HG03354 (cell line): ENCODE data around the gene SPR.
"Not testable (repeated sequence)": the region's sequence is repeated elsewhere in the genome, so short reads cannot be mapped to it uniquely, and the experiment has no call there.

Experiments used
- ATAC-seq: cut with Tn5 transposase; IDR thresholded peaks from one replicate; pipeline ENCODE4 v1.9.1; 2021; ENCODE audit warnings: mild to moderate bottlenecking; ENCODE audit not compliant: unreplicated experiment, poor library complexity, severe bottlenecking

Gene SPR

DNA sequence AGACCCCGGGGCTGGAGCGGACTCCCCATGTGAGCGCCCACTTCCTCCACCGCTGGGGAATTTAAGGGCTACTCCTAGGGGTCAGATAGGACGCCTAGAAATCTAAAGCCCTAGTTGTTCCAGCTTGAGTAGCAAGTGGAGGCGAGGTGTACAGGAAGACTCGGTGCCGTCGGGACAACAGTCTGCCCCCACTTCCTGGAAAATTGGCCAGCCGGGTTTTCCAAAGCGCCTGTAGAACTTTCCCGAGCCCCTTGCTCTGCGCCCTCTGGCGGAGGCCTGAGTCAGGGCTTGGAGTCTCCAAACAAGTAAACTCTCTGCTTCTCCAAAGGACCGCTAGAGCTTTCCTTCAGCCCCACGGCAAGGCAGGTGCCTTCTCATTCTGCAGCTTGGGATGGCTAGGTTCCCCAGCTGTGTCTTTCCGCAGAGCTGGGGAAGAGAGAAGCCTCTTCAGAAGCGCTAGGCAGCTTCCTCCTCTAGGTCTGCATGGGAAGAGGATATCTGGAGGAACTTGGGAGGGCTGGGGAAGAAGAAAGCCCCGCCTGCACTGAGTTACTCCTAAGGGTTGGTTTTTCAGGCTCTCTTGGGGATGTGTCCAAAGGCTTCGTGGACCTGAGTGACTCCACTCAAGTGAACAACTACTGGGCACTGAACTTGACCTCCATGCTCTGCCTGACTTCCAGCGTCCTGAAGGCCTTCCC is 681 bp downstream of the SPR start:
- peak; percentile 56 for ATAC-seq

DNA sequence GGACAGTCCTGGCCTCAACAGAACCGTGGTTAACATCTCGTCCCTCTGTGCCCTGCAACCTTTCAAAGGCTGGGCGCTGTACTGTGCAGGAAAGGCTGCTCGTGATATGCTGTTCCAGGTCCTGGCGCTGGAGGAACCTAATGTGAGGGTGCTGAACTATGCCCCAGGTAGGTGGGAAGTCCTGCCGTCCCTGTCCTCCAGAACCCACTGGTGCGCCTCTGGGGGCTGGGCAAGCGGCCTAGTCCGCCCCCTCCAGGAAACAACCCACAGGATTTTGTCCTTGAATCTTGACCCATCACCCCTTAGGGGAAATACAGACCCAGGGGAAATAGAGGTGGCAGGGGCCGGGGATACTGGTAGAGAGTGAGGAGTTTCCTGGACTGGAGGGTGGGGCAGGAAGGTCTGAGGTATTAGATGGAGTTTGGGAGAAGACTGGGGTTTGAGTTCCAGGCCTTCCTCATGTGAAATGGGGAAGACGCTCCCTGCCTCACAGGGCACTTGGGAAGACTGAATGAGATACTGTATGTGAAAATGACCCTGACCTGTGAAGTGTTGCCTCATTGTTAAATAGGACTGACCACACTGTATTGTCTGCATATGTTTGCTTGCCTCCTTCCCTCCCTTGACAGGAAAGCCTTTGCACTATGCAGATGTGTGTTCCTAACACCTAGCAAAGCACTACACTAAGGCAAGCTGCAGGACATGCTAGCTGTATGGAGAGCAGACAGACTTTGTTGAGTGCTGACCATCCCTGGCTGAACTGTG is 1.4 kb downstream of the SPR start:
- no peak for ATAC-seq

DNA sequence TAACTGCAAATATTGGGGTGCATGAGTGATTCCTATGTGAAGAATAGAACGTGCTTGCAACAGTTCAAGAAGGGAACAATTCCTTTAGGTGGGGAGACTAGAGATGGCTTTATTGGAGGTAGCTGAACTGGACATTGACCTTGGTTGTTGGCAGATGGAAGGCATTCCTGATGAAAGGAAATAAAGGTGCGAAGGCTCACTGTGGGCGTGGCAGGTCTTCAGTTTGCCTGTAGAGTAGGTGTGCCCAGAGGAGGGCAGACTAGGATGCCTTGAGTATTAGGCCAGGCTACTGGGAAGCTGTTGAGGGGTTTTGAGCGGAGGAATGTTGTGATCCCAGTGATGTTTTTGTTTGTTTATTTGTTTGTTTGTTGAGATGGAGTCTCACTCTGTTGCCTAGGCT is 2.8 kb downstream of the SPR start:
- no peak for ATAC-seq

DNA sequence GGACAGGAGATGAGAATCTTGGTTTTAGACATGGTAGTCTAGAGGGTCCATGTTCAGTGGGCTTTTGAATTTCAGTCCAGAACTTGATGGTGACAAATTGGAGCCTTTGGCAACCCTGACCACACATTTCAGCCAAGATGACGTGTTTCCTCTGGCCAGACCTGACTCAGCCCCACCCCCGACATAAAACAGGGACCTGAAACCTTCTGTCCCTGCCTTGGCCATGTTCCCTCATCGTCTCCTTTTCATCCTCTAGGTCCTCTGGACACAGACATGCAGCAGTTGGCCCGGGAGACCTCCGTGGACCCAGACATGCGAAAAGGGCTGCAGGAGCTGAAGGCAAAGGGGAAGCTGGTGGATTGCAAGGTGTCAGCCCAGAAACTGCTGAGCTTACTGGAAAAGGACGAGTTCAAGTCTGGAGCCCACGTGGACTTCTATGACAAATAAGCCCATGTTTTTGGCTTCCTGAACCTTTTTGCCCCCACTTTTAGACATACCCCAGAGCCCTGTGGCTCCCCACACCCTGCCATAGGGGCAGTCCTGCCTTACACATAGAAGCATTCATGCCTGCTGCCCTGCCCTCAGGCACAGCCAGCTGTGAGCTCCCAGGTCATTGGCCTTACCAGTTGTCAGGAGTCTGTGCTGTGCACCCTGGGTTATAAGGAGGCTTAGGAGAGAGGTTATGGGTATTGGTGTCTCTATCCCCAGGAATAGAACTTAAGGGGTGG is 4.0 kb downstream of the SPR start:
- ATAC-seq, result no peak

DNA sequence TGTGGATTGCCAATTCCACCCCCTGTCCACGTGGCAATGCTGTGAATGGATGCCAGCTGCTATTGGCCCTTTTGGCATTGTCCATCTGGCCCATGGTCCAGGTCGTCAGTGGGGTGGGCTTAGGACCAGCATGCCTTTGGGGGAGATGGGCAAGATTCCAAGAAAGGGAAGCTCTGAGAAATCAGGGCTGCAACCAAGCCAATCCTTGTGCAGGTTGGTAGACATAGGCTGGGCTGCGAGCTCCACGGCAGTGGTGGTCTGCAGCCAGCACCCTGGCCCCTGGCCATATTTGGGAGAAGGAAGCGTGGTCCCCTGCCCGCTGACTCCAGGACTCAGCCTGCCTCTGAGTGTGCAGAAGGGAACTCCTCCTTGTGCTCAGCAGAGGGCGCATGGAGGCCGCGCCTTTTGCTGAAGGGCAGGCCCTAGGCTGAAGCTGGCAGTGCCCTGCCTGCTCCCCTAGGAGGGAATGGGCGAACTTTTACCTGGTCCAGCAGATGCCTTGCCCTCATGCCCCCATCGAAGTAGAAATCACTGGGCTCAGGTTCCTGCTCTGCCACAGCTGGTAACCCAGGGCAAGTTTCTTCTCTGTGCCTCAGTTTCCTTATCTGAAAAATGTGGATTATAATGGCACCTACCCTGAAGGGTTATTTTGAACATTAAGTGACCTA is 5.4 kb downstream of the SPR start:
- ATAC-seq, result peak; percentile 68

DNA sequence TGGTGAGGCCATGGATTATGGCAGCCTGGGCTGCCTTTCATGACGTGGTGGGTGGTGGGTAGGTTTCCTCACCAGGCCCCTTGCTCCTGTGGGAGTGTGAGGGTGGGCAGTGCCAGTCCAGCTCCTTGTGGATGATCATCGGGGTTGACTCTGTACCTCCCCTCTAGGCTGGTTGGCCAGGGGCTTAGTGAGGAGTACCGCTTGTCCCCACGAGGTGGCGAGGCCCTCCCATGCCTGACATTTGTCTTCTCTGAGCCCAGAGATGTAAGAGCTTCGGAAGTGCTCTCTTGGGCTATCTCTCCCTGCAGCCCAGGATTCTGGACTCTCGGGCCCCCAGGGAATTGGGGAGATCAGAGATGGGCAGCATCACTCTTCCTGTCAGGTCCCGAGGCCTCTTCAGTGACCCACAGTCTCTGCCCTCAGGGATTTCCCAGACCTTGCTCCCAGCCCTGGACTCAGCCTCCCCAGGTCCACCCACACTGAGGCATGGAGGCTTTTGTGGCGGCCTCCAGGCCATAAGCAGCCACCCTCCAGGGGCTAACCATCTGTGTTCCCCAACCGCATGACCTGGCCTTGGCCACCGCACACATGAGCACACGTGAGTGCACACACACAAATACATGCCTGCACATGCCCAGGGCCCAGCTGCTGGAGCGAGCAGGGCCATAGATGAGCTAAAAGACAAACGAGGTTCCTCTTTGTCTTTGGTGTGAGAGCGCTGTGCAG is 6.5 kb downstream of the SPR start:
- peak; percentile 84 for ATAC-seq

DNA sequence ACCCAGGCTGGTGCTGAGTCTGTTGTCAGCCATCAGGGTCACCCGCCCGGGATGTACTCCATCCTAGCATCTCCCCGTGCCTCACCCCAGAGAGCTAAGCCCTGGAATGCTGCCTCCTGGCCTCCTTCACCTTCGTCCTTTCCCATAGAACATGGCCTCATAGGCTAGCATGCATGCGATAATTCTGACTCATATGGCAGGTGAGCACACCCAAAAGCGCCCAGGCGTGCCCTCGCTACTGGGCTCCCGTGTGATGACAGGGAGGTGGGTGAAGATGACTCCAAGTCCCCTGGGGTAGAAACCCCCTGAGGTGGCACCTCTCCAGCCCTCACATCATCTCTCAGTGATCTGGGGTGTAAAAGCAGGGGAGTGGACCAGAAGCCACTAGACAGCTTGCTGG is 7.3 kb downstream of the SPR start:
- ATAC-seq, result no peak

DNA sequence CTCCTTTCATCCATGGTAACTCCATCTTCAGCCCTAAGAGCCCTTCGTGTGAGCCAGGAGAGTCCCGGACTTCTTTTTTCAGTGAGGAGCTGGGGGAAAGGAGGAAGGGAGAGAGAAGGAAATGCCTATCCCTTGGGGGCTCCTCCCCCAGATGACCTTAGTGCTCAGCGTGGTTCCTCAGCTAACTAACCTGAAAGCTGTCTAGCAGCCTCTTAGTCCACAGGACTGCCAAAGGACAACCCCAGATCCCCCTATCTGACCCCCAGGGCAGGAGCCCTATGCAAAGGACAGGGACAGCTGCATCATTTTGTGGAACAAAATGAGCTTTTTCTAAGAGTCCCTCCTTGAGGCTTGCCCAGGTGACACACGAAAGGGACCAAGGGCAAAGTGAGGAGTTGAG is 7.9 kb downstream of the SPR start:
- ATAC-seq, result no peak

DNA sequence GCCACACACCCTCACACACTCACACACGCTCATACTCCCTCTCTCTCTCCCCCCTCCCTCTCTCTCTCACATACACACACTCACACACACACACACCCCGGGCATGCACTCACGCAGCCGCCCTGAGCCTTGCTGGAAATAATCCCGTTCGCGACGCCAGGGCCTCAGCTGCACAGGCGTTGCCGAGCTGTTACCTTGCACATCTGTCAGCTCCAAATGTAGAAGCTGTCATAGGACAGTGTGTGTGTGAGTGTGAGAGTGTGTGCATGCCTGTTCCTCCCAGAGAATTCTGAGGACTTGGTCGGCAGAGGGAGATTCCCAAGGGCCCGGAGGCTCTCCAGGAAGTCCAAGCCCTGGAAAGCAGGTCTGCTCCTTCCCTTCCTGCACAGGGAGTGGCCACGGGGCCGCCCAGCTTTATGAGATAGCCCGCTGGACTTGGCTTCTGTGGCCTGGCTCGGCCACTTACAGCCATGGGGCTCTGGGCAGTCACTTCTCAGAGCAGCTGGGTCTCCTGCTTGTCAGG is 8.6 kb downstream of the SPR start:
- no peak for ATAC-seq

DNA sequence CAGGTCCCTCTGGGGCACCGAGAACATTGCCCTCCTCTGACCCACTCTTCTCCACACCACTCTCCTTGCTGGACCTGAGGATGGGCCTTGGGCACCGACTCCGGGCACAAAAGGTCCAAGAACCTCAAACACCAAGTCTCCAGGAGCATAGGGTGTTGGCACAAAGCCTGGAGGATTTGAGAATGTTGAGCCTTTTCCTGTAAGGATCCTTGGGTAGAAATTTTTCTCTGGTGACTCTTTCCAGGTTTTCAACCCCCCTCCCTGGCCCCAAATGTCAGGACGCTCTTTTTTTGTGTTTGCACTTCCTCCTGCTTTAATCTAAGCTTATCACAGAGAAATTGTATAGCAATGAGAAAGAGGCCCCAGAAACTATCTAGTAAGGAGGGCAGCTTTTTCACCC is 9.2 kb downstream of the SPR start:
- no peak for ATAC-seq

DNA sequence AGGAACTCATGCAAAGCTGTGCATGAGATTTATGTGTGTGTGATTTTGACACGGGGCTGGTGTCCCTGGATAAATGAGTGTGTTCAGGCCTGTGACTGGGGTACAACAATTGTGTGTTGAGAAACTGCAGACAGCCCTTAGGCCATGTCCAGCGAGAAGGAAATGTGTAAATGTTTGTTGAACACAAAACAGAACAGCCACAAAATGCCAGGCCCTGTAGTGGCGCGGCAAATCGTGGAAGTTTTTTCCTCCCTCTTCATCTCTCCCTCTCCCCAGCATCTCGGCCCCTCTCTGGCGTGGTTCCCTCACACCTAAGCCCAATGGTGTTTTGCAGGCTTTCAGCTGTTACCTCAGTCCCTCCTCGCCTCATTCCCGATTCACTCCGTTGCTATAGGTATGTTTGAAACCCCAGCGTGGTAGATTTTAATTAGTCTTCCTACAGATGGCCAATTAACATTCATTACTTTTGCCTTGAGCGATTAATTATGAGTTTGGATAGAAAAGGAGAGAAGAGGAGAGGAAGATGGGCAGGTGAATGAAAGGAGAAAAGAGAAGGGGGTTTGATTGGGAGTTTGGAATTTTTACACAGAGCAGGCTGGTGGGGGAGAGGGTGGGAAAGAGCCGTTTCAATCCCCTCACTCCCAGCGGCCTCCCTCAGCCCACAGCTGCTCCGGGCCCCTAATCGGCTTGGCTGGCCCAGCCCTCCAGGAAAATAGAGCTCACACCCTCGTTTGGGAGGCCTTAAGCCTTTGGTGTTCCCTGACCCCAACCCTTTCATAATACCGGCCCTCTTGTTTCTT is 10.8 kb downstream of the SPR start:
- ATAC-seq, result no peak

DNA sequence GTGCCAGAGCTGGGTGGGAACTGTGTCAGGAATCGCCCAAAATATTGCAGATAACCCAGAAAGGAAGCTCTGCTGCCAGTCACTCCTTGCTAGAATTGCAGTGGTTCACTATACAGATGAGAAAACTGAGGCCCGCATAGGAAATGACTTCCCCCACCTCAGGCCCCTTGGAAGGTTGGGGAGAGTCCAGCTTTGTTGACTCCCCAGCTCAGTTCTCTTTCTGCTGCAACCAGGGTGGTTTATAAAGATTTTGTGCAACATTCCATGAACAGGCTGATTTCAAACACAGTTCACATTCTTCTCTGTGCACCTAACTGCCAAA is 11.3 kb downstream of the SPR start:
- no peak for ATAC-seq

DNA sequence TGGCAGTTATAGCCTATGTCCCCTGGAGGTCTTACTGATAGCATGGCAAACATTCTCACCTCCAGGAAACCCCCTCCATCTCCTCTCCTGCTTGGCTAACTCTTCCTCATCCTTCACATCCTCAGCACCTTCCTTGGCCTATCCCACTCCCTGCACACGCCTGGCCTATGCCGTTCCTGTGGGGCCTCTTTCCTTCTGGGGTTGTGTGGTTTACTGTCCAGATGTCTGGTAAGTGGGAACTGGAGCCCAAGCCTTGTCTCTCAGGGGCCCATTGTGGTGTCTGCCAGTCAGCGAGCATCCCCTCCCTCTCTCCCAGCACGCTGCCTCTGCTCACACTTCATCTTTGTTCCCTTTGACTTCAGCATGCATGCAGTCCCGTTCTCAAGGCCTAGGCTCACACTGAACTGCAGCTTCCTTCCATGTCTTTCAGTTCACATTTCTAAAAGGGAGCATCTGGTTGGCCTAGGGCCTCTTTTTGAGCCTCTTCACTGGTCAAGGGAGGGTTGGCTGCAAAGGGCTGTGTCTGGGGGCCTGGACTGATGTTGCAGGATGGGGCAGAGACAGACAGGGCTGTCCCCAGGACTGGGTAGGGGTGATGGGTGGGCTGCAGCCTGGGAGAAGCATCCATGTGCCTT is 13.1 kb downstream of the SPR start:
- no peak for ATAC-seq

DNA sequence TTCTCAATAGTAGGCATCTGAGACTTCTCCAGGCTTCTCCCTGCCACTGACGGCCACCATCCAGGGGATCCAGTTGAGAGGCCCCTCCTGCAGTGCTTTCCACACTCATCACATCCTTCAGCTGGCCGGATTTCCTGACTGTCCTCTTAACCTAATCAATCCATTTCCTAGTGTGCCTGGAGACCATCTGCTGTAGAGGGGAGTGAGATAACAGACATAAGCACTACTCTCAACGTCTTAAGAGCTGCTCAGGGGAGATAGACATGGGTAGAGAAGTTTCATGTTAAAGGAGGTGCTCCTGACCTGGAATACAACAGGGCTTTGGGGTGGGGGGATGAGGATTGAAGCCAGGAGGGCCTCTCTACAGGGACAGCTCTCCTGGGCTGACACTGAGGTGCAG is 14.2 kb downstream of the SPR start:
- no peak for ATAC-seq

DNA sequence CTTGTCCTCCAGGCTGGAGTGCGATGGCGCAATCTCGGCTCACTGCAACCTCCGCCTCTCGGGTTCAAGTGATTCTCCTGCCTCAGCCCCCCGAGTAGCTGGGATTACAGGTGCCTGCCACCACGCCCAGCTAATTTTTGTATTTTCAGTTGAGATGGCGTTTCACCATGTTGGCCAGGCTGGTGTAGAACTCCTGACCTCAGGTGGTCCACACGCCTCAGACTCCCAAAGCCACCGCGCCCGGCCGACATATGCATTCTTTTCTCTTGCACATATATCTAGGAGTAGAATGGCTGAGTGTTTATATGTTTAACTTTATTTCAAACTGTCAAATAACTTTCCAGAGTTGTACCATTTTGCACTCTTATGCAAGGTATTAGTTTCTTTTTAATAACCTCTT is 20.2 kb downstream of the SPR start:
- not testable (repeated sequence) for ATAC-seq

DNA sequence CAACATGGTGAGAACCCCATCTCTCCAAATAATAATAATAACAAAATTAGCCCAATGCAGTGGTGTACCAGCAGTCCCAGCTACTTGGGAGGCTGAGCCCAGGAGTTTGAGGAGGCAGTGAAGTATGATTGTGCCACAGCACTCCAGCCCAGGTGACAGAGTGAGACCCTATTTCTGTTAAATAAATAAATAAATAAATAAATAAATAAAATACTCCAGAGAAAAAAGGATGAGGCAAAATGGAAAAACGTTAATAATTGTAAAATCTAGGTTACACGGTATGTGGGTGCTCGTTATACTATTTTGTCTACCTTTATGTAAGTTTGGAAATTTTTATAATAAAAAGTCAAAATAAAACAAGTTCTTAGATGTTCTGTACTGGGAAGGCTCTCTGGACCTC is 21.5 kb downstream of the SPR start:
- no peak for ATAC-seq

DNA sequence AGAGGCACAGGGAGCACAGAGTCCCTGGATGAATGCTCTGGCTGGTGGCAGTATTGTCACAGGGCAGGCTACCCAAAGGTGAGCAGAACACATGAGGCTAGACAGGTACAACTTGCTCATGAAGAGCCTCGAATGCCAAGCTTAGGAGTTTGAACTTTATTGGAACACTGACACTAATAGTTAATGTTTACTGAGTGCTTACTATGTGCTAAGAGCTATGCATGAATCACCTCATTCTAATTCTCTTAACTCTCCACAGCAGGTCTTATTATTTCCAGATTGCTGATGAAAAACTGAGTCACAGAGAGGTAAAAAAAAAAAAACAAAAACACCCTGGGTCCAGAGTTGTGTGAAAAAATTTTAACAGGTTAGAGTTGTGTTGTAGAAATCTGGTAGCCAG is 24.0 kb downstream of the SPR start:
- no peak for ATAC-seq

DNA sequence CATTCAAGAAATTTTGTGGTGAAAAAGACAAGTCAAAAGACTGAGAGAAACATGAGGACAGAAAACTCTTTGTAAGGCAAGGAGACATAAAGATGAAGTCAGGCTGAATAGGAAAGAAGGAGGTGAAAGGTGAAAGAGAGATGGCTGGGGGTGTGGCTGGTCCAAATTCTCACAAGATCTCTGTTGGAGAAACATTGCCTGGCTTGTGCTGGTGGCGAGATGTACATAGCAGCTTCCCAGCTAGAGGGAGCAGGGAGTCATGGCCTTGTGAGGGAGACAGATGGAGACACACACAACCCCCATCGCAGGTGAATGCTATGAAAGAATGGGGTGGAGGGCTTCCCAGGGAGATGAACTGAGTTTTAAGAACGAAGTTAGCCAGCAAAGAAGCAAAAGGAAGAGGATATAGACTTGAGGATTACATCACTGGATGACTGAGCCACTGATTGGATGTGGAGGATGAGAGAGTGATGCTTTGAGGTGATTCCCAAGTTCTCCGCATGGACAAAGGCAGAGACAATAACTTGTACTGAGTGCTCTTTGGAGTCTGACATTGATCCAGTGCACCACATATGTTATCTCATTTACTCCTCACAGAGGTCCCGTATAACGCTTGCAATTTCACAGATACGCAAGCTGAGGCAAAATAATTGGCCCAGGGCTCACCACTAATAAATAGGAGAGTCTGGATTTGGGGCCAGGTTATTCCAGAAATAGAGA is 26.4 kb downstream of the SPR start:
- ATAC-seq, result no peak
